ENCODE results near the gene RNU2-1.
"Not testable (repeated sequence)": the region's sequence is repeated elsewhere in the genome, so short reads cannot be mapped to it uniquely, and the experiment has no call there.

Gene RNU2-1

DNA sequence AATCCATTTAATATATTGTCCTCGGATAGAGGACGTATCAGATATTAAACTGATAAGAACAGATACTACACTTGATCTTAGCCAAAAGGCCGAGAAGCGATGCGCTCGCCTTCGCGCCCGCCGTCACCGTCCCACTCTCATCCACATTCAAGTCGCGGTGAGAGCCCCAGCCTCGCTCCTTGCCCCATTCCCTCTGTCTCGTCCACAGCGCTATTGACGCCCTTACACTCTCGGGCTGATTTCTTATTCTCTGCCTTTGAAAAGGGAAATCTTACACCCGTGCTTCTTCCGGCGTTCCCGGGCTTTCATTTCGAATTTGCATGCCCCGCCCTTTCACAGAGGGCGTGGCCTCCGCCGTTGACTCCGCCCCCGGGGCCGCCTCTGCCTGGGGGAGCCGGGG lies at the start of gene RNU2-1:
RNU2-1 (minus strand) TSS at position 101 of the 400 bp plus-strand sequence.
- not testable (repeated sequence) for DNase-seq

DNA sequence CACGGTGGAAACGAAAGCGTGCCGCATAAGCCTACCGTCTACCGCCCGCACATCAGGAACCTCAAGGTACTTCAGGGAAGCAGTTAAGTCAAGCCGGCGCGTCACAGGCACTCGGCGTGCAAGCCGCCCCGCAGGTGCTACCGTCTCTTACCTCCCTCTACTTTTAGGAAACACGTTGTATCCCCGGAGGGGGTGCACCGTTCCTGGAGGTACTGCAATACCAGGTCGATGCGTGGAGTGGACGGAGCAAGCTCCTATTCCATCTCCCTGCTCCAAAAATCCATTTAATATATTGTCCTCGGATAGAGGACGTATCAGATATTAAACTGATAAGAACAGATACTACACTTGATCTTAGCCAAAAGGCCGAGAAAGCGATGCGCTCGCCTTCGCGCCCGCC lies 39.1 kb upstream of the RNU2-1 start:
- not testable (repeated sequence) for DNase-seq

DNA sequence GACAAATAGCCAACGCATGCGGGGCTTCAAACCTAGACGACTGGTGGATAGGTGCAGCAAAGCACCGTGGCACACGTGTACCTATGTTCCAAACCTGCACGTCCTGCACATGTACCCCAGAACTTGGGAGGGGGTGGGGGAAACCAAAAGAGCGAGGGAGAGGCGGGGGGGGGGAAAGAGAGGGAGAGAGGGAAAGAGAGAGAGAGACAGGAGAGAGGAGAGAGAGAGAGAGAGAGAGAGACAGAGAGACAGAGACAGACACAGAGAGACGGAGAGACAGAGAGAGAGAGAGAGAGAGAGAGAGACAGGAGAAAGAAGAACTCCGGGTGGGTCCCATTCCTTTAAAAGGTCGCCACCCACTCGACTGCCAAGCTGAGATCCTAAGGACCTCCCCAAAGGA lies 38.7 kb upstream of the RNU2-1 start:
- not testable (repeated sequence) for DNase-seq

DNA sequence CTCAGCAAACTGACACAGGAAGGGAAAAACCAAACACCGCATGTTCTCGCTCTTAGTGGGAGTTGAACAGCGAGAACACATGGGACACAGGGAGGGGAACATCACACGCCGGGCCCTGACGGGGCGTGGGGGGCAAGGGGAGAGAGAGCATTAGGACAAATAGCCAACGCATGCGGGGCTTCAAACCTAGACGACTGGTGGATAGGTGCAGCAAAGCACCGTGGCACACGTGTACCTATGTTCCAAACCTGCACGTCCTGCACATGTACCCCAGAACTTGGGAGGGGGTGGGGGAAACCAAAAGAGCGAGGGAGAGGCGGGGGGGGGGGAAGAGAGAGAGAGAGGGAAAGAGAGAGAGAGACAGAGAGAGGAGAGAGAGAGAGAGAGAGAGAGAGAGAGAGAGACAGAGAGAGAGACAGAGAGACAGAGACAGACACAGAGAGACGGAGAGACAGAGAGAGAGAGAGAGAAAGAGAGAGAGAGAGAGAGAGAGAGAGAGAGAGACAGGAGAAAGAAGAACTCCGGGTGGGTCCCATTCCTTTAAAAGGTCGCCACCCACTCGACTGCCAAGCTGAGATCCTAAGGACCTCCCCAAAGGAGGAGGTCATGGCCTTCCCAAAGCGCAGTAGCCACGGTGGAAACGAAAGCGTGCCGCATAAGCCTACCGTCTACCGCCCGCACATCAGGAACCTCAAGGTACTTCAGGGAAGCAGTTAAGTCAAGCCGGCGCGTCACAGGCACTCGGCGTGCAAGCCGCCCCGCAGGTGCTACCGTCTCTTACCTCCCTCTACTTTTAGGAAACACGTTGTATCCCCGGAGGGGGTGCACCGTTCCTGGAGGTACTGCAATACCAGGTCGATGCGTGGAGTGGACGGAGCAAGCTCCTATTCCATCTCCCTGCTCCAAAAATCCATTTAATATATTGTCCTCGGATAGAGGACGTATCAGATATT lies 37.1 kb upstream of the RNU2-1 start:
- DNase-seq = not testable (repeated sequence)

DNA sequence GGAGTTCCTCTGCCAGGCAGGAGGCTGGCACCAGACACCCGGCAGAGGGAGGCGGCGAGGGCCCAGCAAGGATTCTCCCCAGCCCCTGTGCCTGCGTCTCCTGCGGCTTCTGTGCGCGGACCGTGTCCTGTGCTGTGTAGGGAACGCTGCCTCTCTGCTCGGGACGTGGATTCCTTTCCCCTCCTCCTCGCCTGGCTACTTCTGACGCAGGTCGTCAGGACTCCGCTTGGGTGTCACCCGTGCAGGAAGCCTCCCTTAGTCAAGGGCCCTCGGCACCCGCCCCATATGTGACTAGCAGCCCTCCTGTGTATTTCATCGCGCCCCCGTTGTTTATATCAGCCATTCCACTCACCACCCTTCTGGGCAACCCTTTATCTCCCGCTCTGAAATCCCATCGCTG lies 12.7 kb upstream of the RNU2-1 start:
- DNase-seq = not testable (repeated sequence)

DNA sequence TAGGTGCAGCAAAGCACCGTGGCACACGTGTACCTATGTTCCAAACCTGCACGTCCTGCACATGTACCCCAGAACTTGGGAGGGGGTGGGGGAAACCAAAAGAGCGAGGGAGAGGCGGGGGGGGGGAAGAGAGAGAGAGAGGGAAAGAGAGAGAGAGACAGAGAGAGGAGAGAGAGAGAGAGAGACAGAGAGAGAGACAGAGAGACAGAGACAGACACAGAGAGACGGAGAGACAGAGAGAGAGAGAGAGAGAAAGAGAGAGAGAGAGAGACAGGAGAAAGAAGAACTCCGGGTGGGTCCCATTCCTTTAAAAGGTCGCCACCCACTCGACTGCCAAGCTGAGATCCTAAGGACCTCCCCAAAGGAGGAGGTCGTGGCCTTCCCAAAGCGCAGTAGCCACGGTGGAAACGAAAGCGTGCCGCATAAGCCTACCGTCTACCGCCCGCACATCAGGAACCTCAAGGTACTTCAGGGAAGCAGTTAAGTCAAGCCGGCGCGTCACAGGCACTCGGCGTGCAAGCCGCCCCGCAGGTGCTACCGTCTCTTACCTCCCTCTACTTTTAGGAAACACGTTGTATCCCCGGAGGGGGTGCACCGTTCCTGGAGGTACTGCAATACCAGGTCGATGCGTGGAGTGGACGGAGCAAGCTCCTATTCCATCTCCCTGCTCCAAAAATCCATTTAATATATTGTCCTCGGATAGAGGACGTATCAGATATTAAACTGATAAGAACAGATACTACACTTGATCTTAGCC lies 7.0 kb upstream of the RNU2-1 start:
- DNase-seq = not testable (repeated sequence)

DNA sequence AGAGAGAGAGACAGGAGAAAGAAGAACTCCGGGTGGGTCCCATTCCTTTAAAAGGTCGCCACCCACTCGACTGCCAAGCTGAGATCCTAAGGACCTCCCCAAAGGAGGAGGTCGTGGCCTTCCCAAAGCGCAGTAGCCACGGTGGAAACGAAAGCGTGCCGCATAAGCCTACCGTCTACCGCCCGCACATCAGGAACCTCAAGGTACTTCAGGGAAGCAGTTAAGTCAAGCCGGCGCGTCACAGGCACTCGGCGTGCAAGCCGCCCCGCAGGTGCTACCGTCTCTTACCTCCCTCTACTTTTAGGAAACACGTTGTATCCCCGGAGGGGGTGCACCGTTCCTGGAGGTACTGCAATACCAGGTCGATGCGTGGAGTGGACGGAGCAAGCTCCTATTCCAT lies 5.8 kb upstream of the RNU2-1 start:
- DNase-seq = not testable (repeated sequence)

DNA sequence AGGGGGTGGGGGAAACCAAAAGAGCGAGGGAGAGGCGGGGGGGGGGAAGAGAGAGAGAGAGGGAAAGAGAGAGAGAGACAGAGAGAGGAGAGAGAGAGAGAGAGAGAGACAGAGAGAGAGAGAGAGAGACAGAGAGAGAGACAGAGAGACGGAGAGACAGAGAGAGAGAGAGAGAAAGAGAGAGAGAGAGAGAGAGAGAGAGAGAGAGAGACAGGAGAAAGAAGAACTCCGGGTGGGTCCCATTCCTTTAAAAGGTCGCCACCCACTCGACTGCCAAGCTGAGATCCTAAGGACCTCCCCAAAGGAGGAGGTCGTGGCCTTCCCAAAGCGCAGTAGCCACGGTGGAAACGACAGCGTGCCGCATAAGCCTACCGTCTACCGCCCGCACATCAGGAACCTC lies 514 bp downstream of the RNU2-1 start:
- DNase-seq = not testable (repeated sequence)

DNA sequence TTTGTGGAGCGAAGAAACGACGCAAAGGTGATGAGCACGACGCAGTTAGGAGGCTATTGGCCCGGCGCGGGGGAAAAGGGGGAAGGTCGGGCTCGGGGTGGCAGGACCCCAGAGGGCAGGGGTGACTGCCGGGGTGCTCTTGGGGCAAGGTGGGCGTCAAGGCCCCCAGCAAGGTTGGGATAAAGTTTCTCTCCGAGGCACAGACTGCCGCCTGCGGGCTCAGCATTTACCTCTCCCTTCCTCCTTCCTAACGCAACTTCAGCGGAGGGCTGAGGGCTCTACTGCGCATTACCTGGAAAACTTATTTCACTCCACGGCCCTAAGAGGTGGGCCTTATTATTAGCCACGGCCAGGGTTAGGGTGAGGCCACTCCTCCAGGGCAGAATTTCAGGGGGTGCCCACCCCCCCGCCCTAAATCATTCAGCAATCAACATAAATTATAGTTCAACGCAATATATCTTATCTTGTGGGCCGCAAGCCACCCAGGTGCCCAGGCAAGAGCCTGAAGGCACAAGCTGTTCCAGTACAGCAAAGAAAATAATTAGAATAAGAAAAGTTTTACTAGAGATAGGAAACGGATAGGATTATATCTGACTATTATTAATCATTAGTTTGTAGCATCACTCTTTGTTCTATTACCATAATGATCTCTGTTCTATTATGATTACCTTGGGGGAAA lies 1.6 kb downstream of the RNU2-1 start:
- peak in 1 of 2 experiments; percentile 15 for DNase-seq

DNA sequence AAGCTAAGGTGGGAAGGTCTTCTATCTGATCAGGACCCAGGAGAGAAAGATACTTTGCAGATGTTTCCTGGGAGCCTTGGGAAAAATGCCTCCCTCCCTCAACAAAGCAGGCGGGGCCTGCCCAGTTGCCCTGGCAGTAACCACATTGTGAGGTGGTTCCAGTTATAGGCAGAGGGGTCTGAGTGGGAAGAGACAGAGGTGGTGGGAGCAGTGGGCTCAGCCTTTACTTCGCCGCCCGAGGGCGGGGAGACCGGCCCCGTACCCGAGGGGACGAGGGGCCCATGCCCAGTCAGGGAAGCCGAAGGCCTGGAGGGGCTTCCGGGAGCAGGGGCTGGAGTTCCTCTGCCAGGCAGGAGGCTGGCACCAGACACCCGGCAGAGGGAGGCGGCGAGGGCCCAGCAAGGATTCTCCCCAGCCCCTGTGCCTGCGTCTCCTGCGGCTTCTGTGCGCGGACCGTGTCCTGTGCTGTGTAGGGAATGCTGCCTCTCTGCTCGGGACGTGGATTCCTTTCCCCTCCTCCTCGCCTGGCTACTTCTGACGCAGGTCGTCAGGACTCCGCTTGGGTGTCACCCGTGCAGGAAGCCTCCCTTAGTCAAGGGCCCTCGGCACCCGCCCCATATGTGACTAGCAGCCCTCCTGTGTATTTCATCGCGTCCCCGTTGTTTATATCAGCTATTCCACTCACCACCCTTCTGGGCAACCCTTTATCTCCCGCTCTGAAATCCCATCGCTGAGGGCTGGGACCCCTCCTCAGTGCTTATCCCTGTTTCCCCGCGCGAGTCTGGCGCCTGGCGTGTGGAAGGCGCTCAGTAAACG lies 2.4 kb downstream of the RNU2-1 start:
- DNase-seq = not testable (repeated sequence)

DNA sequence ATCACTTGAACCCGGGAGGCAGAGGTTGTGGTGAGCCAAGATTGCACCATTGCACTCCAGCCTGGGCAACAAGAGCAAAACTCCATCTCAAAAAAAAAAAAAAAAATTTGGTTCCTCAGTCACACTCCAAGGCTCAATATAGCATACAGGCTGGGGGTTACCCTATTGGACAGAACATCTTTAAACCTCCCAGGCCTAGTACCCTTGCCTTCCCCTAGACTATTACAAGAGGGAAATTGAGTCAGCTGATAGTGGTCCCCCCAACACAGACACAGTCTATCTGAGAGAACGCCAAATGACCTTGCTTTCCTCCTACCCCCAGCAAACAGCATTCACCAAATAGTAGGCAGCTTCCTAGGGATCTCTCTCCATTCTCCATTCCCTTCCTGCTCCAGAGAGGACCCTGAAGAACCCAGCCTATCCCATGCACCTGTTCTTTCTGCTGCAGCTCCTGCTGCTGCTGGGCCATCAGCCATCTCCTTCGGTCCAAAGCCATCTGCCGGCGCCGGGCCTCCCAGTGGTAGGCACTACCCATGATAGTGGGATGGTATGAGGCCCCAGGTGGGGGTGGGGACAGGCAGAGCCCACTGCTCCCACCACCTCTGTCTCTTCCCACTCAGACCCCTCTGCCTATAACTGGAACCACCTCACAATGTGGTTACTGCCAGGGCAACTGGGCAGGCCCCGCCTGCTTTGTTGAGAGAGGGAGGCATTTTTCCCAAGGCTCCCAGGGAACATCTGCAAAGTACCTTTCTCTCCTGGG lies 5.6 kb downstream of the RNU2-1 start, which contains the start of gene CCDC200:
CCDC200 (minus strand) TSS at position 604 of the 763 bp plus-strand sequence; CDS start at position 535, 69 bp downstream.
- not testable (repeated sequence) for DNase-seq

DNA sequence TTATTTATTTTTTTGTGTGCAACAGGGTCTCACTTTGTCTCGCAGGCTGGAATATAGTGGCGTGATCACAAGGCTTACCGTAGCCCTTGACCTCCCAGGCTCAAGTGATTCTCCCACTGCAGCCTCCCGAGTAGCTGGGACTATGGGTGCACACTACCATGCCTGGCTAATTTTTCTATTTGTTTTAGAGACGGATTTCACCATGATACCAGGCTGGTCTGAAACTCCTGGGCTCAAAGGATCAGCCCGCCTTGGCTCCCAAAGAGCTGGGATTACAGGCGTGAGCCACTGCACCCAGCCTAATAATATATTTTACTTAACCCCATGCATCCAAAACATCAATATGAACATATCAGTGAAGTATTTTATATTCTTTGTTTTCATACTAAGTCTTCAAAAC lies 7.4 kb downstream of the RNU2-1 start:
- no peak for DNase-seq

DNA sequence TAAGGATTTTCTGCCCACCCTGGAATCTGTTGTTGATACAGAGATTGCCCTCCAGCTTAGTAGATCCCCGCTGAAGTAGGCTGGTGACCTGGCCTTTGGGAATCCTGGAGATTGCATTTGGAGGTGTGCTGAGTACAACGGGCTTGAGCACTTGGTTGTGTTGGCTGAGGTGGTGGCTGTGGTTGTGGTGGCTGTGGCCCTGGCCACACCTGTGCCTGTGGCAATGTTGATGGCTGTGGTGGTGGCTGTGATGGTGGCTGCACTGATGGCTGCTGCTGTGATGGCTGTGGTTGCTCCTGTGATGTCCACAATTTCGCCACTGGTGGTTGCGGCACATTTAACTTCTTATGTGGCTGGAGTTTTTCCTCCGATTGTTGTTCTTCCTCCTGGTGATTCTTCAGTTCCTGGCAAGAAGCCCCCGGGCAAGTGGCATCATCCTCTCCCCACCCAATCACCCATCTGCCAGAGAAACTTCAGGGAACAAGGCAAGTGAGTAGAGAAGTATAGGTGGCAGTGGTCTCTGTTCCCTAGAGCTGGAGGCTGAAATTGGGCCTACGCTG lies 9.6 kb downstream of the RNU2-1 start:
- no peak for DNase-seq

DNA sequence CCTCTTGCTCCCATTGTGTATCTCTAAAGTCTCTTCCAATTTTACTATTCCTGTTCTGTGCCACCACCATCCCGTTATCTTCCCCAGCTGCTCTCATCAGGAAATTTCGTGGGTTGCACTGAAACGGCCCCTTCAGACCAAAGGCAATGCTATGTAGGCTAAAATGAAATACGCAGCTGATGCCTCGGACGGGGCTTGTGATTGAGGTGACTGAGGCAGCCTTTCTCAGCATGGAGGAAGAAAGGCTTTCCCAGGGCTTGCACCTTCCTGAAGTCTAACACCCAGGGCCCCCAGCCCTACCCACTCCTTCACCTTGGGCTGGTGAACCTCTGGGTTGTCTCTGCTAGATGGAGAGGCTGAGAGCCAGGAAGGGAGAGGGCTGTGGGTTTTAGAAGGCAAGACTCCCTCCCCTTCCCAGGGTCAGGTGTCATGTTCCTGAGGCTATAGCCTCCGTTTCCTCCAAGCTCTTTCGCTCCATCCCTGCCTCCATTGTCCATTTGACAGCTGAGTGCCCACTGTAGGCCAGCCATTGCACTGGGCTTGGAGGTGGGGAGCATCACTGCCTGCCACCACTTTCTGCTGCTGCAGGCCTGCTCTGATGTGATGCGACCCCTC lies 13.2 kb downstream of the RNU2-1 start:
- DNase-seq = no peak

DNA sequence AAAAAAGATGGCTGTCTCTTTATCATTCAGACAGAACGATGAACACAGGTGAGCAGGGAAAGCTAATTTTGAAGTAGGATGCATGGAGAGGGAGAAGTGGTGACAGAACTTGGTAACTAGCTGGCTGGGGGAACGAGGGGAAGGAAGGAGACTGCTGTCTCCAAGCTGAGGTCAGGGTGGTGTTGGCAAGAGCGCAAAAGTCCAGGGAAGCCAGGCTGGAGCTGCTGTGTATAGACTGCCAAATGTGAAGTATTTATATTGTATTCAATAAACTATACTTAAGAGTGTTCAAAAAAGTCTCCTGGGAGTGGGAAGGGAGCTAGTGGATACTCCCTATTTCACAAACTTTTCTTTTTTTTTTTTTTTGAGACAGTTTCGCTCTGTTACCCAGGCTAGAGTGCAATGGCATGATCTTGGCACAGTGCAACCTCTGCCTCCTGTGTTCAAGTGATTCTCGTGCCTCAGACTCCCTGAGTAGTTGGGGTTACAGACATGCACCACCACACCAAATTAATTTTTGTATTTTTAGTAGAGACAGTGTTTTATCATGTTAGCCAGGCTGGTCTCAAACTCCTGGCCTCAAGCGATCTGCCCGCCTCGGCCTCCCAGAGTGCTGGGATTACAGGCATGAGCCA lies 13.9 kb downstream of the RNU2-1 start:
- DNase-seq = no peak

DNA sequence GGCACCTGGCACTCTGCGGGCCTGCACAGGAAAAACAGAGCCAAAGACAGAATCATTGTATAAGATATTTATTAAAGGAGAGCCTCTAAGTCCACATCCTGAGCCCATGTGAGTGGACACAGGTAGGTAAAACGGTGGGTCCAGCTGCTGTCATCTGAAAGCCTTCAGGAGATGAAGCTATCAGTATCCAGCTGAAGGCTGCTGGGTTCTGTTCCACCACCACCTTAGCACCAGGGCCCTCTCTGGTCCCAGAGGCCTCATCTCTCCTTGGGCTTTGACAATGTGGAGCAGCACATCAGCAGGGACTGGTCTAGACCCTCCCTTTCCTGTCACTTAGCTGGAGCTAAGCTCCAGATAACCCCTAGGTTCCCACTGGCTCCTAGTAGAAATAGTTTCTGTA lies 14.8 kb downstream of the RNU2-1 start:
- DNase-seq = no peak

DNA sequence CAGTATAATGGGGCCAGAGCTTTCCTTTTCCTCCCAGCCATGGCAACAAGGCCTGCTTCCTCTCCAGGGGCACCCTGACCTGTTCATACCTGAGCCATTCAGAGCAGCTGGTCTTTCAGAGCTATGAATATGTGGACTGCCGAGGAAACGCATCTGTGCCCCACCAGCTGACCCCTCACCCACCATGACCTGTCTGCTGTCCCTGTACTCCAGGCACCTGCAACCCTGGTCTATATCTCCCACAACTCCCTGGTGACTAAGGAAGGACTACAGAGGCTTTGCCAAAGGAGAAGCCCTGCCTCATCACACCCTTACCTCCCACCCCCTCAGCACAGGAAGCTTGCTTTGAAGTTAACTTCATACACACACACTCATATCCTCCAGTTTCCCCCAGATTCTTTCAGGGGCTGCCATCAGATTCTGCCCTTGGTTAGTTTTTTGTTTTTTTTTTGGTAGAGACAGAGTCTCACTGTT lies 16.1 kb downstream of the RNU2-1 start:
- DNase-seq = peak in 1 of 2 experiments; percentile 10

DNA sequence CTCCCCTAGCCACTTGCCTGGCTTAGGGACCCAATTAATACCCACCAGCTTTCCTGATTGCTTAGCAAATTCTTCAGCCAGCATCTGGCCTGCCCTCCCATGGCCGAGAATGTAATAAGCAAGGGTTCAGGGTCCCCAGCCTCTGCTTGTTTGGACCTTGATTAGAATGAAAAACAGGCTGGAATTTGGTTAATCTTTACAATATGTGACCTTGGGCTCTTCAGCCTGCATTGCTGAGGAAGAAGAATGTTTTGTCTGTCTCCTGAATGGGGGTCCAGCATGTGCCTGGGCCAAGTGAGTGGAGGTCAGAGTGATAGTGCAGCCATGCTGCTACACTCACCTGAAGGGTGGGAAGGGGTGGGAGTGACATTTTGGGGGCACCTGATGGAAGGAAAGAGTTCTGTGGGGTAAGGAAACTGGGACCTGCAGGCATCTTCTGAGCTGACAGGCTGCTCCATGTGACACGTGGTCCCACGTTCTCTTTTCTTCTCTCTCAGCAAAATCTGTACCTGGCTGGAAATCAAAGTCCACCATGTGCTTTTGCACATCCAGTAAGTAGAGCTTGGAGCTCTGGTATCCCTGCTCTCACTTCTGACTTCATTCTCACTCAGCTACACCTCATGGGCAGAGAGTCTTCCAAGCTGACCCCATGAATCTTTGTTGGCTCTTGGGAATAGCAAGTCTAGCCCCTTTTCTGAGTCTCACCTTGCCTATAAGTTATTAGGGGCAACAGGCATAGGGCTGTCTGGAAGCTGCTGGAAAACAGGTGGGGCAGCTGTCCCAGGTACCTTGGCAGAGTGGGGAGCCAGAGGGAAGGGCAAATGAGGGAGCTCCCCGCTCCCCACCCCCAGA lies 16.8 kb downstream of the RNU2-1 start:
- no peak for DNase-seq

DNA sequence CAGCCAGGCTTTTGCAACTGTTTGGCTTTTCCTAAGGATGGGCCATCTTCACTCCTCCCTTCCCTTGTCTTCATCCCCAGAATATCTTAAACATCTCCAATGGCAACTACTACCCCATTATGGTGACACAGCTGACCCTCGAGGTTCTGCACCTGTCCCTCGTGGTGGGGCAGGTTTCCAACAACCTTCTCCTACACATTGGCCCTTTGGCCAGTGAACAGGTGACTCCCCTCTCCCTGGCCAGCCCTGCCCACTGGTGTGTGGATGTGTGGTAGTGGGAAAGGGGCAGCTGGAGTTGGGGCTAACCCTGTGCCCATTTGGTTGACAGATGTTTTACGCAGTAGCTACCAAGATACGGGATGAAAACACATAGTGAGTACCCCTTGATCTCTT lies 17.4 kb downstream of the RNU2-1 start:
- no peak for DNase-seq
